ENCODE data around the gene TMEM271.
"Not testable (repeated sequence)": the region's sequence is repeated elsewhere in the genome, so short reads cannot be mapped to it uniquely, and the experiment has no call there.

Gene TMEM271

DNA sequence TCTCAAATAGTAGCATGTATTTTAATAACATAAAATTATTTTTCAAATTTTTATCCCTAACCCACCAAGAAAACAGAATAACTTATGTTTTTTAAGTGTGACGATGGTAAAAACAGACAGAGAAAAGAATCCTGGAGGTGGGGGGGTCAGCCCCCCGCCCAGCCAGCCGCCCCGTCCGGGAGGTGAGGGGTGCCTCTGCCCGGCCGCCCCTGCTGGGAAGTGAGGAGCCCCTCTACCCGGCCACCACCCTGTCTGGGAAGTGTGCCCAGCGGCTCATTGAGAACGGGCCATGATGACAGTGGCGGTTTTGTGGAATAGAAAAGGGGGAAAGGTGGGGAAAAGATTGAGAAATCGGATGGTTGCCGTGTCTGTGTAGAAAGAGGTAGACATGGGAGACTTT, 16.1 kb upstream of the TMEM271 start:
- H3K27ac ChIP-seq (ENCODE audit: low read depth, low read length); H3K9me3 ChIP-seq (ENCODE audit: control insufficient read depth in 1 of 2, low read length in 2 of 2); H3K9ac ChIP-seq (ENCODE audit: low read depth in 1 of 2, low read length in 2 of 2); H3K4me3 ChIP-seq (ENCODE audit: low read depth in 1 of 2, low read length in 2 of 2); H3K4me1 ChIP-seq (ENCODE audit: control insufficient read depth in 1 of 2, insufficient read depth in 2 of 2, low read length in 2 of 2); H3K36me3 ChIP-seq (ENCODE audit: control insufficient read depth in 1 of 2, insufficient read depth in 2 of 2, low read length in 2 of 2); H3K27me3 ChIP-seq (ENCODE audit: control insufficient read depth in 1 of 2, insufficient read depth in 2 of 2, low read length in 2 of 2): not testable (repeated sequence)

GRCh38 chr4:590313-590841, 14.3 kb upstream of the TMEM271 start:
- Histone ChIP-seq H3K27me3 (ENCODE audit: control insufficient read depth in 1 of 2, insufficient read depth in 2 of 2, low read length in 2 of 2) (peaks cover 4% of the 10 kb centered on the region in 2 donors), H3K27ac (ENCODE audit: low read depth, low read length) (no peak overlapping the region), H3K4me1 (ENCODE audit: control insufficient read depth in 1 of 2, insufficient read depth in 2 of 2, low read length in 2 of 2) (no peaks in the 10 kb centered on the region)

DNA sequence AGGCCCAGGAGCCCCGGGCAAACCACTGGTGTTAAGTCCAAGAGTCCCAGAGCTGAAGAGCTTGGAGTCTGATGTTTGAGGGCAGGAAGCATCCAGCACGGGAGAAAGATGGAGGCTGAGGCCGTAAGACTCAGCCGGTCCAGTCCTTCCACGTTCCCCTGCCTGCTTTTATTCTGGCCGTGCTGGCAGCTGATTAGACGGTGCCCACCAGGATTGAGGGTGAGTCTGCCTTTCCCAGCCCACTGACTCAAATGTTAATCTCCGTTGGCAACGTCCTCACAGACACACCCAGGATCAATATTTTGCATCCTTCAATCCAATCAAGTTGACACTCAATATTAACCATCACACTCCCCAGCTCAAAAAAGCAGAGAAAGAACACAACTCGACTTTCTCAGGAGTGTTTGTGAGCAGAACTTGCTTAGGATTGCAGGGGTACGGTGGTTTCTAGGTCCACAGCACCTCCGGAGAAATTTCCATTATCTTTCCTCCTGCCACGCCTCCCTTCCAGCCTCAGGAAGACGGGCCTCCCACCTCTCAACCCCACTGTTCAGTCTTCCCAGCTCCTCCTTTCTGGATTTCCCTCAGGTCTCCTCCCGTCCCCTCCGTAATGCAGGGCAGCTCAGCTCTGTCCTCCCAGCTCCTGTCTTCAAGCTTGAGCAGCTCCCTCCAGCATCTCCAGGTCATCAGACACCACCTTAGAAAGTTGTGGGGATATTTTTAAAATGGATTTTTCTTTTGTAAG, 13.3 kb upstream of the TMEM271 start:
- no peak overlapping the region for H3K9ac ChIP-seq (ENCODE audit: low read depth in 1 of 2, low read length in 2 of 2)
- H3K4me3 ChIP-seq (ENCODE audit: low read depth in 1 of 2, low read length in 2 of 2), result no peak overlapping the region
- no peaks in the 10 kb centered on the region for H3K4me1 ChIP-seq (ENCODE audit: control insufficient read depth in 1 of 2, insufficient read depth in 2 of 2, low read length in 2 of 2)
- H3K27ac ChIP-seq (ENCODE audit: low read depth, low read length), result no peak overlapping the region
- H3K36me3 ChIP-seq (ENCODE audit: control insufficient read depth in 1 of 2, insufficient read depth in 2 of 2, low read length in 2 of 2), result no peaks in the 10 kb centered on the region
- peaks cover 0 to under 1% of the 10 kb centered on the region in 2 donors for H3K9me3 ChIP-seq (ENCODE audit: control insufficient read depth in 1 of 2, low read length in 2 of 2)
- H3K27me3 ChIP-seq (ENCODE audit: control insufficient read depth in 1 of 2, insufficient read depth in 2 of 2, low read length in 2 of 2), result peaks cover 4% of the 10 kb centered on the region in 2 donors

More at GRCh38 chr4:590313-590841, 14.3 kb upstream of the TMEM271 start:
- no peak overlapping the region for H3K9ac ChIP-seq (ENCODE audit: low read depth in 1 of 2, low read length in 2 of 2)
- H3K9me3 ChIP-seq (ENCODE audit: control insufficient read depth in 1 of 2, low read length in 2 of 2), result no peaks in the 10 kb centered on the region
- no peaks in the 10 kb centered on the region for H3K36me3 ChIP-seq (ENCODE audit: control insufficient read depth in 1 of 2, insufficient read depth in 2 of 2, low read length in 2 of 2)
- no peak overlapping the region for H3K4me3 ChIP-seq (ENCODE audit: low read depth in 1 of 2, low read length in 2 of 2)

GRCh38 chr4:588351-588849, 12.3 kb upstream of the TMEM271 start:
- H3K27ac ChIP-seq (ENCODE audit: low read depth, low read length), result no peak overlapping the region
- no peaks in the 10 kb centered on the region for H3K4me1 ChIP-seq (ENCODE audit: control insufficient read depth in 1 of 2, insufficient read depth in 2 of 2, low read length in 2 of 2)
- H3K9ac ChIP-seq (ENCODE audit: low read depth in 1 of 2, low read length in 2 of 2), result no peak overlapping the region
- no peaks in the 10 kb centered on the region for H3K36me3 ChIP-seq (ENCODE audit: control insufficient read depth in 1 of 2, insufficient read depth in 2 of 2, low read length in 2 of 2)
- no peak overlapping the region for H3K4me3 ChIP-seq (ENCODE audit: low read depth in 1 of 2, low read length in 2 of 2)
- H3K27me3 ChIP-seq (ENCODE audit: control insufficient read depth in 1 of 2, insufficient read depth in 2 of 2, low read length in 2 of 2), result peaks cover 4% of the 10 kb centered on the region in 2 donors
- H3K9me3 ChIP-seq (ENCODE audit: control insufficient read depth in 1 of 2, low read length in 2 of 2), result peaks cover 0 to 7% of the 10 kb centered on the region in 2 donors

GRCh38 chr4:587671-588350, 11.7 kb upstream of the TMEM271 start:
- no peak overlapping the region for H3K4me3 ChIP-seq (ENCODE audit: low read depth in 1 of 2, low read length in 2 of 2)
- H3K27ac ChIP-seq (ENCODE audit: low read depth, low read length), result no peak overlapping the region
- H3K27me3 ChIP-seq (ENCODE audit: control insufficient read depth in 1 of 2, insufficient read depth in 2 of 2, low read length in 2 of 2), result peaks cover 4% of the 10 kb centered on the region in 2 donors
- H3K36me3 ChIP-seq (ENCODE audit: control insufficient read depth in 1 of 2, insufficient read depth in 2 of 2, low read length in 2 of 2), result no peaks in the 10 kb centered on the region
- no peak overlapping the region for H3K9ac ChIP-seq (ENCODE audit: low read depth in 1 of 2, low read length in 2 of 2)
- H3K4me1 ChIP-seq (ENCODE audit: control insufficient read depth in 1 of 2, insufficient read depth in 2 of 2, low read length in 2 of 2), result no peaks in the 10 kb centered on the region
- peaks cover 0 to 7% of the 10 kb centered on the region in 2 donors for H3K9me3 ChIP-seq (ENCODE audit: control insufficient read depth in 1 of 2, low read length in 2 of 2)

- Histone ChIP-seq H3K27me3 (ENCODE audit: control insufficient read depth in 1 of 2, insufficient read depth in 2 of 2, low read length in 2 of 2) (peaks cover 16 to 20% of the 10 kb centered on the region in 2 donors), H3K4me1 (ENCODE audit: control insufficient read depth in 1 of 2, insufficient read depth in 2 of 2, low read length in 2 of 2) (no peaks in the 10 kb centered on the region), H3K27ac (ENCODE audit: low read depth, low read length) (no peak overlapping the region), H3K36me3 (ENCODE audit: control insufficient read depth in 1 of 2, insufficient read depth in 2 of 2, low read length in 2 of 2) (no peaks in the 10 kb centered on the region), H3K4me3 (ENCODE audit: low read depth in 1 of 2, low read length in 2 of 2) (no peak overlapping the region), H3K9me3 (ENCODE audit: control insufficient read depth in 1 of 2, low read length in 2 of 2) (peaks cover 0 to 7% of the 10 kb centered on the region in 2 donors), H3K9ac (ENCODE audit: low read depth in 1 of 2, low read length in 2 of 2) (no peak overlapping the region)
Measured at GRCh38 chr4:583820-584219, 7.7 kb upstream of the TMEM271 start.

- no peak overlapping the region for H3K27ac ChIP-seq (ENCODE audit: low read depth, low read length)
- no peaks in the 10 kb centered on the region for H3K36me3 ChIP-seq (ENCODE audit: control insufficient read depth in 1 of 2, insufficient read depth in 2 of 2, low read length in 2 of 2)
- H3K4me1 ChIP-seq (ENCODE audit: control insufficient read depth in 1 of 2, insufficient read depth in 2 of 2, low read length in 2 of 2), result no peaks in the 10 kb centered on the region
- H3K27me3 ChIP-seq (ENCODE audit: control insufficient read depth in 1 of 2, insufficient read depth in 2 of 2, low read length in 2 of 2), result peaks cover 30 to 40% of the 10 kb centered on the region in 2 donors
- H3K9ac ChIP-seq (ENCODE audit: low read depth in 1 of 2, low read length in 2 of 2), result no peak overlapping the region
- peaks cover 0 to 7% of the 10 kb centered on the region in 2 donors for H3K9me3 ChIP-seq (ENCODE audit: control insufficient read depth in 1 of 2, low read length in 2 of 2)
- no peak overlapping the region for H3K4me3 ChIP-seq (ENCODE audit: low read depth in 1 of 2, low read length in 2 of 2)
Measured at GRCh38 chr4:581753-582361, 5.8 kb upstream of the TMEM271 start.

- peaks cover 26 to 40% of the 10 kb centered on the region in 2 donors for H3K27me3 ChIP-seq (ENCODE audit: control insufficient read depth in 1 of 2, insufficient read depth in 2 of 2, low read length in 2 of 2)
- H3K36me3 ChIP-seq (ENCODE audit: control insufficient read depth in 1 of 2, insufficient read depth in 2 of 2, low read length in 2 of 2), result no peaks in the 10 kb centered on the region
- peaks cover 0 to 7% of the 10 kb centered on the region in 2 donors for H3K9me3 ChIP-seq (ENCODE audit: control insufficient read depth in 1 of 2, low read length in 2 of 2)
- H3K27ac ChIP-seq (ENCODE audit: low read depth, low read length), result no peak overlapping the region
- no peak overlapping the region for H3K4me3 ChIP-seq (ENCODE audit: low read depth in 1 of 2, low read length in 2 of 2)
- H3K4me1 ChIP-seq (ENCODE audit: control insufficient read depth in 1 of 2, insufficient read depth in 2 of 2, low read length in 2 of 2), result no peaks in the 10 kb centered on the region
- H3K9ac ChIP-seq (ENCODE audit: low read depth in 1 of 2, low read length in 2 of 2), result no peak overlapping the region
Measured at GRCh38 chr4:581181-581580, 5.1 kb upstream of the TMEM271 start.

GRCh38 chr4:579543-580175, 3.6 kb upstream of the TMEM271 start:
- no peak overlapping the region for H3K4me3 ChIP-seq (ENCODE audit: low read depth in 1 of 2, low read length in 2 of 2)
- H3K36me3 ChIP-seq (ENCODE audit: control insufficient read depth in 1 of 2, insufficient read depth in 2 of 2, low read length in 2 of 2), result no peaks in the 10 kb centered on the region
- no peak overlapping the region for H3K27ac ChIP-seq (ENCODE audit: low read depth, low read length)
- H3K27me3 ChIP-seq (ENCODE audit: control insufficient read depth in 1 of 2, insufficient read depth in 2 of 2, low read length in 2 of 2), result peaks cover 26 to 36% of the 10 kb centered on the region in 2 donors
- no peak overlapping the region for H3K9ac ChIP-seq (ENCODE audit: low read depth in 1 of 2, low read length in 2 of 2)
- H3K9me3 ChIP-seq (ENCODE audit: control insufficient read depth in 1 of 2, low read length in 2 of 2), result peaks cover 0 to 7% of the 10 kb centered on the region in 2 donors
- H3K4me1 ChIP-seq (ENCODE audit: control insufficient read depth in 1 of 2, insufficient read depth in 2 of 2, low read length in 2 of 2), result no peaks in the 10 kb centered on the region
